GM19240 (cell line): ENCODE data around the gene SPATA20.
A peak's percentile ranks its signal among the peaks of the same experiment; 100 is the strongest.

ENCODE experiments used
- DNase-seq: peaks from one replicate; pipeline ENCODE4 v3.0.0; 2011; ENCODE audit warnings: low spot score; ENCODE audit not compliant: insufficient read length

SPATA20 gene

GRCh38 chr17:50596191-50597037 is 49.4 kb downstream of the SPATA20 start:
- no peak for DNase-seq

- DNase-seq = no peak
These were observed 51.5 kb downstream of the SPATA20 start for GRCh38 chr17:50598487-50598886.

- DNase-seq = no peak
These were observed 52.6 kb downstream of the SPATA20 start for GRCh38 chr17:50599606-50600005.

GRCh38 chr17:50601823-50602375 is 54.9 kb downstream of the SPATA20 start:
- DNase-seq = no peak

- no peak for DNase-seq
These were observed 55.9 kb downstream of the SPATA20 start for GRCh38 chr17:50602836-50603235.

- peak; percentile 32 for DNase-seq
These were observed 56.4 kb downstream of the SPATA20 start for GRCh38 chr17:50603340-50603739.

- DNase-seq = no peak
These were observed 57.5 kb downstream of the SPATA20 start for GRCh38 chr17:50604513-50604912.

- DNase-seq = no peak
These were observed 58.5 kb downstream of the SPATA20 start for GRCh38 chr17:50605429-50605828.
